ENCODE results near the gene TMEM74B.

TMEM74B gene

DNA sequence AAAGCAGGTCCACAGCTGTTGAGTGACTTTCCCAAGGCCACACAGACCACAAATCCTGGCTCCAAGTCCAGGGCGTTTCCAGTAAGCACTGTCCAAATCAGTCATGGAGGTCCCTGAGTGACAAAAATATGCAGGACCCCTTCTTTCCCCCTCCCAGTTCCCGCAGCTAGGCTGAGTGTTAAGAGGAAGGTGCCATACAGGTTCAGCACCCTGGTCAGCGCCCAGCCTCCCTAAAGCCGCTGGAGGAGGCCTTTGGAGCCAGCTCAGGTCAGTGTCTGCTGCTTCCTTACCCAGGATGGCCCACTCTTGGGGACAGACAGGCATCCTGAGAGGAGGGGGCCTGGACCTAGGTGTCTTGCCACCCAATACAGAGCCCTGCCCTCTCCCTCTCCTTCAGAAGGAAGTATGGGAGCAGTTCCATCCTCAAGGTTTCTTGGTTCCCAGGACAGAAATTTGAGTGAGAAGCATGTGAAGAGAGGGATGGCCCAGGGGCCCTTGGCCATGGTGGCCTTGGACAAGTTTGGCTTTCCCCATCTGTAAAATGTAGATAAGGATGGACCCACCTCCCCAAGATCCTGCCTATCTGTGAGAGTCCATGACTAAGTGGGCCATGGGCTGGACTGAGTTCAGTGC lies 13.2 kb downstream of the TMEM74B start:
- Histone ChIP-seq H3K36me3 (replicated peaks) (peaks cover 26% of the 10 kb centered on the region), H3K27ac (no peak overlapping the region), H3K27me3 (replicated peaks) (no peaks in the 10 kb centered on the region), H3K4me3 (ENCODE audit: low read depth, low read length) (no peak overlapping the region)
- no peak for DNase-seq
- in situ Hi-C loops (cut with HindIII; ENCODE audit: low pct_ligation_motif_present, low sequenced_read_pairs) = no loop called here
- TF ChIP-seq, protein P1, sequence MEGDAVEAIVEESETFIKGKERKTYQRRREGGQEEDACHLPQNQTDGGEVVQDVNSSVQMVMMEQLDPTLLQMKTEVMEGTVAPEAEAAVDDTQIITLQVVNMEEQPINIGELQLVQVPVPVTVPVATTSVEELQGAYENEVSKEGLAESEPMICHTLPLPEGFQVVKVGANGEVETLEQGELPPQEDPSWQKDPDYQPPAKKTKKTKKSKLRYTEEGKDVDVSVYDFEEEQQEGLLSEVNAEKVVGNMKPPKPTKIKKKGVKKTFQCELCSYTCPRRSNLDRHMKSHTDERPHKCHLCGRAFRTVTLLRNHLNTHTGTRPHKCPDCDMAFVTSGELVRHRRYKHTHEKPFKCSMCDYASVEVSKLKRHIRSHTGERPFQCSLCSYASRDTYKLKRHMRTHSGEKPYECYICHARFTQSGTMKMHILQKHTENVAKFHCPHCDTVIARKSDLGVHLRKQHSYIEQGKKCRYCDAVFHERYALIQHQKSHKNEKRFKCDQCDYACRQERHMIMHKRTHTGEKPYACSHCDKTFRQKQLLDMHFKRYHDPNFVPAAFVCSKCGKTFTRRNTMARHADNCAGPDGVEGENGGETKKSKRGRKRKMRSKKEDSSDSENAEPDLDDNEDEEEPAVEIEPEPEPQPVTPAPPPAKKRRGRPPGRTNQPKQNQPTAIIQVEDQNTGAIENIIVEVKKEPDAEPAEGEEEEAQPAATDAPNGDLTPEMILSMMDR (IDR thresholded peaks at IDR 0.05; ENCODE audit: low read depth, low read length, missing control alignments) = no peak

DNA sequence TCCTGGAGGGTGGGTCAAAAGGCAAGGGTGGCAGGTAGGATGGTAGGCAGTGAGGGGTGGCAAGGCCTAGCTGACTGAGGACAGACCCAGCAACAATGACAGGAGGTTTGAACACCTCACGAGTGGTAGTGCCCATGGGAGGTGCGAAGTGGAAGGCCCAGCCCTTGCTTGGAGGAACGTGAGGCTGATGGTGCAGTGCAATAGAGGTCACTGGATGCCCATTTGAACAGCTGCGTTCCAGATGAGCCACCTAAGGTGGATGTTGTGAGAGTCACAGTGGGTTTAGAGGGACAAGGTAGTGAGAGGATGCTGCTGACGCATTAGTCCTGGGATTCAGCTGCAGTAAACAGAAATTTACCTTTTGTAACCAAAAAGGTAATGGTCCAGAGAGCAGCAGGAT lies 15.6 kb downstream of the TMEM74B start:
- no peak for DNase-seq
- in situ Hi-C loops (cut with HindIII; ENCODE audit: low pct_ligation_motif_present, low sequenced_read_pairs) = no loop called here
- H3K27ac ChIP-seq = no peak overlapping the region
- H3K4me3 ChIP-seq (ENCODE audit: low read depth, low read length) = no peak overlapping the region
- H3K27me3 ChIP-seq (replicated peaks) = no peaks in the 10 kb centered on the region
- H3K36me3 ChIP-seq (replicated peaks) = peaks cover 49% of the 10 kb centered on the region
- TF ChIP-seq, protein P1 (IDR thresholded peaks at IDR 0.05; ENCODE audit: low read depth, low read length, missing control alignments) = no peak

DNA sequence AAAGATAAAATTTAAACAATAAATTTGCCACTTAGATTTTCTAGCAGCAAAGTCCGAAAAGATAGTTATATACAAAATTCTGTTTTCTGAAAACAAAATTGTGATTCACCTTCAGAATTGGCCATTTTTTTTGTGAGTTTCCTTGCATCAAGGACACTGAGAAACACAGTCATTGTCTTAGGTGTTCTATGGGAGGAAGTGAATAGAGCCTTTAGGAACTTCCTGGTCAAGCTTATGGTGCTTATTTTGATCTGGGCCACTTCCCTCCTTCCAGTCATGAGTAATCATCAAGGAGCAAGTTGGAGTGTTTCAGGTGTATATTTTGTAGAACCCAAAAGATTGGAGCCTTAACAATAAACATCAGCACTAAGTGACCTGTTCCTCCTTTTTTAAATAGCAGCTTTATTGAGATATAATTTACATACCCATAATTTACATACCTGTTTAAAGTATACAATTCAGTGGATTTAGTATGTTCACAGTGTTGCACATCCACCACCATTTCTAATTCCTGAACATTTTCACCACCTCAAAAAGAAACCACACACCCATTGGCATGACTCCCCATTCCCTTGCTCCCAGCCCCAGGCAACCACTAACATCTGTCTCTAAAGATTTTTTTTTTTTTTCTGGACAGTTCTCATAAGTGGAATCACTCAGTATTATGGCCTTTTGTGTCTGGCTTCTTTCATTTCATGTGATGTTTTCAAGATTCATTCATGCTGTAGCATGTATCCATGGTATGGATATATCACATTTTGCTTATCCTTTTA lies 17.6 kb downstream of the TMEM74B start:
- H3K27me3 ChIP-seq (replicated peaks) = no peaks in the 10 kb centered on the region
- in situ Hi-C loops (cut with HindIII; ENCODE audit: low pct_ligation_motif_present, low sequenced_read_pairs) = no loop called here
- TF ChIP-seq, protein P1 (IDR thresholded peaks at IDR 0.05; ENCODE audit: low read depth, low read length, missing control alignments) = no peak
- DNase-seq = no peak
- H3K36me3 ChIP-seq (replicated peaks) = peaks cover 61% of the 10 kb centered on the region
- H3K27ac ChIP-seq = no peak overlapping the region
- H3K4me3 ChIP-seq (ENCODE audit: low read depth, low read length) = no peak overlapping the region

DNA sequence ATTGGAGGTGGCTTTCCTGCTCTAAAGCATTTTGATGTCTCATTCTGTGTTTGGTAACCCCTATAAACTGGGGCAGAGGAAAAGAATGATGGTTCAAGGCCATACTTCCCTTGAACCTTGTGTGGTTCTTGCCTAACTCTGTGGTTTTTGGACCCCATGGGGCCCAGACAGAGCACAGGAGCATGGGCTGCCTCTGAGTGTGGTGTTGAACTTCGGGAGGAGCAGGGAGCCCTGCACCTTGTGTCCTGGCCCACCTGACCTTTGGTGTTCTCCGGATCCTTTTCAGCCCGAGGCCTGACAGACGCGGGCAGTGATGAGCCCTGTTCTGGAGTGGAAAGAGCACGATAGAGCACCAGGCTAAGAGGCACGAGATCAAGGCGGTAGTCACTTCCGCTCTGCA lies 18.8 kb downstream of the TMEM74B start:
- no peak overlapping the region for H3K4me3 ChIP-seq (ENCODE audit: low read depth, low read length)
- H3K27me3 ChIP-seq (replicated peaks) = no peaks in the 10 kb centered on the region
- TF ChIP-seq, protein P1 (IDR thresholded peaks at IDR 0.05; ENCODE audit: low read depth, low read length, missing control alignments) = no peak
- H3K36me3 ChIP-seq (replicated peaks) = peaks cover 62% of the 10 kb centered on the region
- in situ Hi-C loops (cut with HindIII; ENCODE audit: low pct_ligation_motif_present, low sequenced_read_pairs) = no loop called here
- no peak for DNase-seq
- H3K27ac ChIP-seq = no peak overlapping the region

DNA sequence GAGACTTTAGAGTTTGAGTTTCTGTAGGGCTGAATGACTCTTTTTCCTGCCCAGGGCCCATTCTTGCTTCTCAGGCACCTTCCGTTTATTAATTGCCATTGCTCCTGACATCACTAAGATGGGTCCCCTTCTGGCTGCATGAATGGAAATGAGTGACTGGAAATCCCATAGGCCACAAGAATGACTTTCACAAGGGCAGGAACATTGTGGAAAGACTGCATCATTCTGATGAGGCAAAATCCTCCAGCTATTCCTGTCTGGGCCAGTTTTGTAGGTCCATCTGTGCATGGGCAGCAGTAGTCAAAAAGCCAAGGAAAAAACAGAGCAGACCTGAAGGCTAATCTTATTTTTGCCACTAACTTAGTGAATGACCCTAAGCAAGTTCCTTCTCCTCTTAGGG lies 19.3 kb downstream of the TMEM74B start:
- in situ Hi-C loops (cut with HindIII; ENCODE audit: low pct_ligation_motif_present, low sequenced_read_pairs) = no loop called here
- Histone ChIP-seq H3K27ac (no peak overlapping the region), H3K4me3 (ENCODE audit: low read depth, low read length) (no peak overlapping the region), H3K27me3 (replicated peaks) (no peaks in the 10 kb centered on the region), H3K36me3 (replicated peaks) (peaks cover 61% of the 10 kb centered on the region)
- TF ChIP-seq, protein P1 (IDR thresholded peaks at IDR 0.05; ENCODE audit: low read depth, low read length, missing control alignments) = no peak
- no peak for DNase-seq
